RWPE2 (cell line): ENCODE results near the gene CCR7.

ENCODE experiments used
- ATAC-seq: fragments of 200-7000 bp; cut with Tn5 transposase; 3 replicates; pipeline ENCODE4 v1.9.1; 2021; ENCODE audit warnings: low read depth
- DNase-seq: peaks from one replicate; pipeline ENCODE4 v3.0.0-alpha.2; 2020; ENCODE audit warnings: low spot score
- H3K27ac ChIP-seq: fragments of 450-650 bp; 2 replicates; pipeline ENCODE4 v1.5.1; 2017; ENCODE audit warnings: mild to moderate bottlenecking; ENCODE audit not compliant: poor library complexity, severe bottlenecking
- H3K27me3 ChIP-seq: fragments of 250-450 bp; sonication (Bioruptor Pico); 2 replicates; pipeline ENCODE4 v1.5.1; 2021; ENCODE audit warnings: mild to moderate bottlenecking, moderate library complexity; ENCODE audit not compliant: insufficient read depth, poor library complexity, severe bottlenecking
- H3K36me3 ChIP-seq: fragments of 250-450 bp; sonication (Bioruptor Pico); 2 replicates; pipeline ENCODE4 v1.5.1; 2020; ENCODE audit warnings: low read depth, mild to moderate bottlenecking, moderate library complexity
- H3K4me1 ChIP-seq: fragments of 250-450 bp; sonication (Bioruptor Pico); 2 replicates; pipeline ENCODE4 v1.5.1; 2021; ENCODE audit warnings: mild to moderate bottlenecking, moderate library complexity; ENCODE audit not compliant: insufficient read depth, poor library complexity, severe bottlenecking
- H3K4me3 ChIP-seq: fragments of 250-450 bp; sonication (Bioruptor Pico); 2 replicates; pipeline ENCODE4 v1.5.1; 2021; ENCODE audit warnings: mild to moderate bottlenecking, moderate library complexity; ENCODE audit not compliant: severe bottlenecking
- H3K9me3 ChIP-seq: fragments of 250-450 bp; sonication (Bioruptor Pico); 2 replicates; pipeline ENCODE4 v1.5.1; 2021; ENCODE audit warnings: mild to moderate bottlenecking, moderate library complexity; ENCODE audit not compliant: severe bottlenecking
- TF ChIP-seq, protein P1 (sequence below): fragments of 450-650 bp; IDR thresholded peaks from one replicate; pipeline ENCODE4 v1.5.1; 2017; ENCODE audit warnings: mild to moderate bottlenecking, moderate library complexity; ENCODE audit not compliant: poor library complexity, severe bottlenecking

The CCR7 gene

GRCh38 chr17:40606548-40607353, 41.5 kb upstream of the CCR7 start:
- TF ChIP-seq, protein P1, sequence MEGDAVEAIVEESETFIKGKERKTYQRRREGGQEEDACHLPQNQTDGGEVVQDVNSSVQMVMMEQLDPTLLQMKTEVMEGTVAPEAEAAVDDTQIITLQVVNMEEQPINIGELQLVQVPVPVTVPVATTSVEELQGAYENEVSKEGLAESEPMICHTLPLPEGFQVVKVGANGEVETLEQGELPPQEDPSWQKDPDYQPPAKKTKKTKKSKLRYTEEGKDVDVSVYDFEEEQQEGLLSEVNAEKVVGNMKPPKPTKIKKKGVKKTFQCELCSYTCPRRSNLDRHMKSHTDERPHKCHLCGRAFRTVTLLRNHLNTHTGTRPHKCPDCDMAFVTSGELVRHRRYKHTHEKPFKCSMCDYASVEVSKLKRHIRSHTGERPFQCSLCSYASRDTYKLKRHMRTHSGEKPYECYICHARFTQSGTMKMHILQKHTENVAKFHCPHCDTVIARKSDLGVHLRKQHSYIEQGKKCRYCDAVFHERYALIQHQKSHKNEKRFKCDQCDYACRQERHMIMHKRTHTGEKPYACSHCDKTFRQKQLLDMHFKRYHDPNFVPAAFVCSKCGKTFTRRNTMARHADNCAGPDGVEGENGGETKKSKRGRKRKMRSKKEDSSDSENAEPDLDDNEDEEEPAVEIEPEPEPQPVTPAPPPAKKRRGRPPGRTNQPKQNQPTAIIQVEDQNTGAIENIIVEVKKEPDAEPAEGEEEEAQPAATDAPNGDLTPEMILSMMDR, result no peak
- H3K4me3 ChIP-seq, result no peak overlapping the region
- no peak for ATAC-seq
- H3K4me1 ChIP-seq, result no peaks in the 10 kb centered on the region
- H3K36me3 ChIP-seq, result no peaks in the 10 kb centered on the region
- DNase-seq, result no peak
- H3K27me3 ChIP-seq, result no peaks in the 10 kb centered on the region
- H3K27ac ChIP-seq, result no peak overlapping the region
- H3K9me3 ChIP-seq, result no peaks in the 10 kb centered on the region

GRCh38 chr17:40605306-40605705, 40.0 kb upstream of the CCR7 start:
- ATAC-seq, result no peak

DNA sequence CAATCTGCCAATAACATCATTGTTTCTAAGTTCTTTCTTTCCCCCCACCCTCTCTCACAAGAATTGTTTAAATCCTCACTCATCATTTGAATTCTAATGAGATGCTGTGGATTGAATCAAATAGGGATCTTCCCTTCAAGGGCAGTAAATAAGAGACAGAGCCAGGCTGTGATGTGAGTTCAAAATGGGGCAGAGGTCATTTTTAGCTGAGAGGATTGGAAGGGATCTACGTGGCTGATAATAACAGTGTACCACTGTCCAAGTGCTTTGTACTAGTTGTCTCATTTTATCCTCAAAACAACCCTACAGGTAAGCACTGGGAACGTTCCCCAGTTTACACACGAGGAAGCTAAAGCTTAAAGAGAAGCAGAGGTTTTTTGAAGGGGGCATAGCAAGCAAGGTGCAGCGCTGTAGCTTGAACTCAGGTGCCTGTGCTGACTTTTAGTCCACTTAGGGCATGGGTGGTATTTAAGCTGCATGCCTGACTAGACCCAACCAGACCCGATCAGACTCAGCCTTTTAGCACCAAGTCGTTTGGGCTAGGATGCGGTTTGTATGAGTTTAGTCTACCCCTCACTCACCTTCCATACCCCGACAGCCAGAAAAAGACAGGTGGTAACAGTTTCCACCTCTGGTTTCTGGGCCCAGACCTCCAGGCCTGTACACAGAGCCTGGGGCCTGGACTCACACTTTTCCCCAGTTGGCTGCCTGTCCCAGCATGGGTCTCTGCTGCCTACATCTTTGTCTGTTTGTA, 39.2 kb upstream of the CCR7 start:
- no peaks in the 10 kb centered on the region for H3K27me3 ChIP-seq
- no peak overlapping the region for H3K27ac ChIP-seq
- no peaks in the 10 kb centered on the region for H3K4me1 ChIP-seq
- TF ChIP-seq, protein P1, result no peak
- no peak for ATAC-seq
- no peak for DNase-seq
- no peak overlapping the region for H3K4me3 ChIP-seq
- H3K9me3 ChIP-seq, result no peaks in the 10 kb centered on the region
- no peaks in the 10 kb centered on the region for H3K36me3 ChIP-seq

More at GRCh38 chr17:40605306-40605705, 40.0 kb upstream of the CCR7 start:
- TF ChIP-seq, protein P1, result no peak
- Histone ChIP-seq H3K36me3 (no peaks in the 10 kb centered on the region), H3K27me3 (no peaks in the 10 kb centered on the region), H3K4me3 (no peak overlapping the region), H3K9me3 (no peaks in the 10 kb centered on the region), H3K4me1 (no peaks in the 10 kb centered on the region), H3K27ac (no peak overlapping the region)
- DNase-seq, result no peak

- no peaks in the 10 kb centered on the region for H3K4me1 ChIP-seq
Observed at GRCh38 chr17:40602445-40603443, 37.5 kb upstream of the CCR7 start.

More at GRCh38 chr17:40602445-40603443, 37.5 kb upstream of the CCR7 start:
- H3K9me3 ChIP-seq, result no peaks in the 10 kb centered on the region
- H3K4me3 ChIP-seq, result no peak overlapping the region
- TF ChIP-seq, protein P1, result no peak
- no peaks in the 10 kb centered on the region for H3K27me3 ChIP-seq
- DNase-seq (no peak), ATAC-seq (no peak)
- H3K27ac ChIP-seq, result no peak overlapping the region
- H3K36me3 ChIP-seq, result no peaks in the 10 kb centered on the region
